ENCODE data around the gene CDC42BPB.

Gene CDC42BPB

DNA sequence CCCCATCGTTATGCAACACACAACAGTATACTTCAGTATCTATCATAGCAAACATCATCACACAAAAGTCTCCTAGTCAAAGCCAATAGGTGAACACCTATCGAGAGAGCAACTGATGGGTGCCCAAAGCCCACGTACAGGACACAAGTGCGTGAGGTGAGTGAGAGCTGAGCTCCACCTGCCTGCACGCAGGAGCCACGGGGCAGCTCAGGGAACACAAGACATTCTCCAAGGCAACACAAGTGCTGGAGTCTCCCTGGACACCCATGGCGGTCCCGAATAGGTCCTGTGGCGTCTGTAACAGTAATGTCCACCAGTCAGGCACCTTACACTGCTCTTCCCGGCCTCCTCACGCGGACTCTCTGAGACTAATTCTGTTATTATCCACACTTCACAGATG lies 44.3 kb downstream of the CDC42BPB start:
- DNase-seq = no peak

DNA sequence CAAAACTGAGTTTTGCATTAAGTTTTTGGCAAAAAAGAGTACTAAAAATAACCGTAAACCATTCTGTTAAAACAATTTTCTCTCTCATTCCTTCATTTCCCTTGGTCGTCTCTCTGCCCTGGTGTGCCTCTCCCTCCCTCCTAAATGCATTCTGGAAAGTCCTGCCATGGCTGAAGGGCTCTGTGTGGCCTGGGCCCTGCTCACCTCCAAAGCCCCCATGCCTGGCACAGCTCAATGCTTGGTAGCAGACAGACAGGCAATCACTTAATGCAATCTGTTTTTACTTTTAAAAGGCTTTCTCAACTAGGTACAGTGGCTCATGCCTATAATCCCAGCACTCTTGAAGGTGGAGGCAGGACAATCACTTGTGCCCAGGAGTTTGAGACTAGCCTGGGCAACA lies 47.8 kb downstream of the CDC42BPB start:
- no peak for DNase-seq

DNA sequence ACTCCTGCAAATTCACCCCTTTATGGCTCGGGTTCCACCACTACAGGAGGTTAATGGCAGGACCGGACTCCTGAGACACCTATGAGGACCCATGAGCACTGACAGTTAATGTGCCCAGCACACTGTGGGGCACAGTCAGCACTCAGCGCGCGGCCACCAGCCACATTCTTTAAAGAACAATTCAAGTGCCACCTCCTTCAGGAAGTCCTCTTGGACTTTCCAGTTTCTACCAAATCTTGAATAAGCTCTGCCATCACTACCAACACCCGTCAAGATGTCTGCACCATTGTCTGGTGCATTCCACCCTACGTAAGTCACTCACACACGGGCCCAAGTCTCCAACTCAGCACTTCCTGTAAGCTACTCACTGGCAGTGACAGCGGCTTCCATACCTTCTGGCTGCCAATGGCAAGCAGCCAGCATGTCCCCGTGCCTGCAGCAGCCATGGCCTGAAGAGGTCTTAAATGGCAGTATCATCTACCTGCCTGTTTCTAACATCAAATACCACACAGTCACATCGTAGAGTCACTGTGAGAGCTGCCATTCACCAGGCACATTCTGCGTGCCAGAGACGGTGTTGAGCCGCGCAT lies 48.5 kb downstream of the CDC42BPB start:
- no peak for DNase-seq

DNA sequence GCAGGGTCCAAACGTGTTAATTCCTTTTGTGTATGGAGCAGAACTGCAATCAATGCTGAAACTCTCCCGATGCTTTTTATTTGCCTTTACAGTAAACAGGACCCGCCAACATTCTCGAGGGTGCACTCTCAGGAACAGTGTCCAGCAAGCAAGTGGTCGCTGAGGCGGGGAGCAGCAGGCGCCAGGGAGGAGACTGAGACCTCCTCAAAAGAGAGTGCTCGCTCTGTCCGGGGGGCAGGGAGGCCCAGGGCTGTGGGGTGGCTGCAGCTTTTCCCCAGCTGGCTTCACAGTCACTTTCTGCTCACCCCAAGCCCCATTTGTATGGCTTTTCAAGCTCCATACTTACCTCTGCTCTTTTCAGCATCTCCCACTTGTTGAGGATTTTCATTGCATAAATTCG lies 49.2 kb downstream of the CDC42BPB start:
- DNase-seq = no peak

DNA sequence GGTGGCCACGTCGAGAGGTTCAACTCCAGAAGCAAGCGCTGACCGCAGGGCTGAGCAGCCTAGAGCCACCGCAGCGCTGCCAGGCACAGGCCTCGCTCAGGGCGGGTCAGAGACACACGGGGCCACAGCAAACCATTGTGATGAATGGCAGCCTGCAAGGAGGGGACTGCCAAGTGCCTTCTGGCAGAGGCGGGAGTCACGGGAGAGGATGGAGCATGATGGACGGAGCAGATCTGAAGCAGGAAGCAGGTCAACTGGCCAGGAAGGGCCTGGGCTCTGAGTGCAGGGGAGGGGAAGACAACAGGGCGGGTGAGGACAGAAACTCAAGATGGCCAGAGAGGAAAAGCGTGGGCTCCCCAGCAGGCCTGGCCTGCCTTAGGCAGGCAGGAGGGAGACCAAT lies 49.8 kb downstream of the CDC42BPB start:
- DNase-seq = no peak

DNA sequence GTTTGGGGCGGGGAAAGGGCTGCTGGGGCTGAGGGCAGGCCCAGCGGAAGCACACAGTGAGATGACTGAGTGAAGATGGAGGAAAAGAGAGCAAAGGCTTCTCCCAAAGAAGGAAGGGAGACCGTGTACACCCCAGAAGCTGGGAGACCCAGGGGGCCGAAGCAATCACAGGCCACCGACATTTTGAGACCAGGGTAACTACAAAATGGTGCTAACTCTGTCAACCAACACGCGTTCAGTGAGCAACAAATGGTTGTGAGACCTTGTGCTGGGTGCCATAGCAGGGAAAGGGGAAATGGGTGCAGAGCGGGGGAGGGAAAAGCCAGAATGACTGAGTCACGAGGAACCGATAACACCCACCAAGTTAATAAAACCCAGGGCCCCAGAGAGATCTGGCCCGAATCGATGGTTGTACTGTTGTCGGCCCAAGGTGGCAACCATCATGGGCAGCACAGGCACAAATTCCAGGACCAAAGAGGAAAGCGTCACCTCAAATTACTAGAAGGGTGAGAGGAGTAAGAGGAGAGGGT lies 50.3 kb downstream of the CDC42BPB start:
- DNase-seq = no peak

DNA sequence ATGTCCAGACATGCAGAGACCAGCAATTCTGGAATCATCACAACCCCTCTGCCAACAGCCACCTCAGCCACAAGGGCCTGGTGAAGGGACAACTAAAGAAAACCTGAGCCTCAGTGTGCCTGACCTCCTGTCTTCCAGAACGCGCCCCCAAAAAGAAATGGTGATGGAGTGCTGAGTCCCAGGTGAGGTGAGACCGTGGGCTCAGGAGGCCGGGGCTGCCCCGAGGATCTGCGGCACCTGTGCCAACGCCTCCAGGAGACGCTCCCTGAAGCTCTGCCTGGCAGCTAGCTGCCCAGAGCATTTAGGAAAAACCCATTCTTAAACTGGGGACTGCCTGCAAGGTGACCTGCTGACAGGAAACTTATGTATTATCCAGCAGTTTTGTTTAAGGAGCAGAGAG lies 51.2 kb downstream of the CDC42BPB start:
- DNase-seq = no peak

DNA sequence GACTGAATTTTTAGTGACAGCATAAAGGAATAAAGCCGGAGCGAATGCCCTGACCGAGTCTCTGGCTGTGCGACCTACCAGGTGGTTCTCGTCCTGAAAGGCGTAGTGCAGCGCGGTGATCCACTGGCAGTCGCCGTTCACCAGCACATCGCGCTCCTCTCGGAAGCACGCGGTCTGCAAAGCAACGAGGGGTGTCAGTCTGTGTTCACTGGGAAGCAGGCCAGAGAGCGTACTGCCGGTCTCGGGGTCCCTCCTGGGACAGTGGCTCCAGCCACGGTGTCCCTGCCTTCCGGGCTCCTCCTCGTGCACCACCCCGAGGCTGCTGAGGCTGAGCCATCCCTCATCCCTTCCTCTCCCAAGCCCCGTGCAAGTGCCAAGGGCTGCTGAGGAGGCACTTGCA lies 53.5 kb downstream of the CDC42BPB start:
- no peak for DNase-seq

DNA sequence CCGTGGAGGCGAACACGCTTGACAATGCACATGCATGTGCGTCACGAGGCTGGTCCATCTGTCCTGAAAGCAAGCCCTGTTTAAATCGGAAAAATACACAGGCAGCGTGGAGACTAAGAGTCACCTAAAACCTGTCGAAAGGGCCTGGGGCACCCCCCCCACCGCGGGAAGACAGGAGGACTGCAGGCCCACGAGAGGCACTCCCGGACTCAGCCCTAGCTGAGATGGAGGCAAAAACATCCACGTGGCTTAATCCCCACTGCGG lies 54.1 kb downstream of the CDC42BPB start:
- no peak for DNase-seq

DNA sequence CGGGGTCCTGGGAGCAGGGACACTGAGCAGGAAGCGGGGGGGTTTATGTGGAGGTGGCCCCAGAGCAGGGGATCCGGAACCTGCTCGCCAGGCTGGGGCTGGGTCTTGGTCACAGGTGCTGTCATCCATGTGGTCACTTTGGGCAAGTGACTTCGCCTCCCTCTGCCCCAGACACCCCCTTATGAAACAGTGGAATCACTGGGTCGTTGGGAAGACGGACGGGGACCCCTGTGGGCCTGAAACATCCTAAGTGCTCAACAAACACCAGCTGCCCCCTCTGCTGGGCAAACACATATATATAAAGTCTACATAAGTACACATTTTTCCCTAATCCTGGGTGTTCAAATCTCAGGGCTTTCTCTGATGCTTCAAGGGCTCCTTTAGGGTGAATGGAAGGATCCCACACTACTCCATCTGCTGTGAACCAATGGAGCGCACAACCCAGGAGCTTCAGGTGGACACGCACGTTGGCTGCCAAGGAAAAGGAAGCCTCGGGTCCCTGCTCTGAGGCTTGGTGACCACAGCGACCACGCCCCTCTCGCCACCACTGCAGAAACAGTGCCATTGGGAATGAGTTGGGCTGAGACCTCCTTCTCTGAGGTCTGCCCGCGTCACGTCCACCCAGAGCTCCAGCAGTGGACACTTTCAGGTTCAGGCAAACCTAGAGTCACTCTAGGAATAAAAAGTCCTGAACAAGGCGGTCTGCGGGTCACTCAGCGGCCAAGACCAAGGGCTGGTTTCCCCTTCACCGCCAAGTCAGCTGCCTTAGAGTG lies 54.6 kb downstream of the CDC42BPB start:
- no peak for DNase-seq

DNA sequence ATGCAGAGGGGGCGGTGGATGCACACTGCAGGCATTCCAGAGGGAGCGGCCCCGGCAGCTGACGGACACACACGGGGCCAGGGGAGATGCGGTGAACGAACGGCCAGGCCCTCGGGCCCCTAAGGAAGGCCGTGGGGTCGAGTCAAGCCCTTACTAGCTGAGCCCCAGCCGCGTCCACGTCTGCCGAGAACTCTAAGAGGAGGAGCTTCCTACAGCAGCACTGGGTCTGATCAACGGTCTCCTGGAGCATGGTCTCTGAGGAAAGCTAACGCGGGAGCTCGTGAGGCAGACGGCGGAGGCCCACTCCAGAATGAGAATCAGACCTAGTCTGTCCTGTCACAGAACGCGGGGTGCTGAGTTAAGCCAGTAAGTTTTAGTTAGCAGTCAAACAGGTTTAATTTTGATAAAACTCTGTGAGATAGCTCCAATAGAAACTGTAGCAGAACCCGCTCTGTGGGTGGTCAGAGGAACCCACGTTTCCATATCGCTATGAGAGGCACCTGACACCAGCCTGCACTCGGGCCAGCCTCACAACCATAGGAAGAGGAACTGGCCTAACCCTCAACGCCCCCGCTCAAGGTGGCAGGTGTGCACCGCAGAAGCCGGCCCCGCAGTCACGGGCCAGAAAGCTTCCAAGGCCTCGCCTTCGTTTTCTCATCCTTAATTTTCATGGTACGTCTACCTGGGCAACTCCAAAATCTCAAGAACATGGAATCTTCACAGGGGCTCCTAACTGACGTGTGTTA lies 55.5 kb downstream of the CDC42BPB start:
- no peak for DNase-seq

DNA sequence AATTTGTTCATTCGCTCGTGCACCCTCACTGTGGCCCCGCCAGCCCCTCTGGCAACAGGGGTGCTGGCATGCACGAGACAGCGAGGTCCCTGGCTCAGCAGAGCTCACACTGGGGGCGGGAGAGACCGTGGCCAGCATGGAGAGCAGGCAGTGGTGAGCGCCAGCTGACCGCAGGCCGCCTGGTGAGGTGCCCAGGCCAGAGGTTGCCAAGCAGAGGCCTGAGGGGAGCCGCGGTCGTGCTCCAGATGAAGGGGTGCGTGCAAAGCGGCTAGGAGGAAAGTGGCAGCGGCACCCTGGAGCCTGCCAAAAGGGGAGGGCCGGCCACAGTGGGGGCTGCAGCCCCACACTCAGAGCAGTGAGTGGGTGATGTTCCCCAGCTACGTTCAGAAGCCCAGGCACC lies 56.1 kb downstream of the CDC42BPB start:
- DNase-seq = no peak

DNA sequence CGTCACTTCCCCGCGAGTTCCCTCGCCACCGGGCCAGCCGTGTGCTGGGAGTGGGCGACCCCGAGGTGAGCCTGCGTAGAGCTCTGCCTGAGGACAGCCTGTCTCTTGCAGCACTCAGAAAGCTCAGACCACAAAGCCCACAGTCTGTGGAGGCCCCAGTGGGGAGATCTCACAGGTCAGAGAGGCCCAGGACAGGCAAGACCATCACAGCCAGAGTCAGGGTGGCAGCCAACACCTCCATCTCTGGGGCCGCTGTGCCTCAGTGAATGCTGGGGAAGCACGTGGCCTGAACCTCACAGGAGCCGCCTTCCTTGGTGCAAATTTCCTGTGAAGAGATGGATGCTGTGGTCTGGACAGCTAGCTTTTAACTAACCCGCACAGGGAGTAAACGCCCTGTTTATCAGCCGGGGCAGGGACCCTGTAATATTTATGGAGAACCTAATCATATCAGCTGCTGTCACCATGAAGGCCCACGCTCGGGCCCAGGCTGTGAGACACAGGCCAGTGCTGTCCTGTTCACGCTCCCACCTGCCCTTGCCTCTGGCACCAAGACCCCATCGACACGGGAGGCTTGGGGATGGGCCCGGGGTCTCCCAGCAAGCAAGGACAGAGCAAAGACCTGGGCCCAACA lies 56.9 kb downstream of the CDC42BPB start:
- no peak for DNase-seq

DNA sequence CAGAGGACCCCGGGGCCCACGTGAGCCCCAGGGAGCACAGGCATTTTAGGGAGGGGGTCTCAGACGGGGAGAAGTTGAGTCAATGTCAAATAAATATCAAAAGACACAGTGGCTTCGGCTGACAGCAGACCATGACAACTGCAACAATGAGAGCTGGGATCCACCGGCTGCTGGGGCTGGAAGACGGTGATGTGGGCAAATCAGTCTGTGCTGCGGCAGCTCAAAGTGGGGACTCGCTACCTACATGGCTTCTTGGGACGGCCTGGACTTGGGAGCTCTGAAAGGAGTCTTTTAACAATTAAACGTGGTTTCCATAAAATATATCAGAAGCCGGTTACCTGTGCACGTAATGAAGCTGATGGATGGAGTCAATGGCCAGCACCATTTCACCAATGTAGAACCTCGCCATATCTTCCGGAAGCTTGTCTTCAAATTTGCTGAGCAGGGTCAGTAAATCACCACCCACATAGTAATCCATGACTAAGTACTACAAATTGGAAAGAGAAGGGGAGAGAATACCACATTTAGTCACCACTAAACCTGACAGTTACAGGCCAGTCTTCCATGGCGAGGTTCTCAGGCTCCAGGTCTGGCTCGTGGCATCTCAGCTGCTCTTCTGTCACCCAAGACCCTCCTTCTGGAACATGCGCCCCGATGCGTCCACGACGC lies 58.0 kb downstream of the CDC42BPB start:
- no peak for DNase-seq

DNA sequence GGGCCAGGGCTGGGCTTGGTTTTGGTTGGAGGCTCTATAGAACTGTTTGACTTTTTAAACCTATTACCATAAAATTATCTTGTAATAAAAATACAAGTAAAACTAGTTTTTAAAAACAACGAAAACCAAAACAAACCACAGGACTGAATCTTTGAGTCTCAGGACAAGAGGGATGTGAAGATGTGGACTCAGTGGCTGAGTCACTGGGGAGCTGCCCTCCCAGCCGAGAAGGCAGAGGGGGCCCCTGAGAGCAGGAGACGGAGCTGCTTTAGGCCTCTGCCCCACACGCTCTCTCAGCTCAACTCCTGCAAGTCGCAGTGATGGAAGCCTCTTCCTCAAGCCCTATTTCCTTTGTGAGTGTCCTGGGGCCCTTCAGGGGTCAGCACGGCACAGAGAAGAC lies 59.0 kb downstream of the CDC42BPB start:
- DNase-seq = no peak

DNA sequence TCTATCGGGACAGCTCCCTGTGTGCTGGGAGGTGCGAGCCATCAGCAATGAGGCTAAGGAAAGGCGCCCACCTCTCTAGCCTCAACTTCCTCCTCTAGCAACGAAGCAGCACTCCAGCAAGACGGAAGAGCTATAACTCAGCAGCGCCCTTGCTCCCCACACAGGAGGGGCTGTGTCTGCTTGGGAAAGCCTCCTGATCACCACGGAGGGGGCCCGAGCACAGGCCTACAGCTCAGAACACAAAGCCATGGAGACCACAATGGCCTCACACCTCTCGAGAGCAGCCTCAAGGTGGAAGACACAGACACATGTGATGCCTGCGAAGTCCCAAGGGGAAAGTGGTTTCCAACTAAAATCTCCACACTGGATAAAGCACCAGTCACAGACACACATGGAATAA lies 60.4 kb downstream of the CDC42BPB start:
- DNase-seq = no peak

DNA sequence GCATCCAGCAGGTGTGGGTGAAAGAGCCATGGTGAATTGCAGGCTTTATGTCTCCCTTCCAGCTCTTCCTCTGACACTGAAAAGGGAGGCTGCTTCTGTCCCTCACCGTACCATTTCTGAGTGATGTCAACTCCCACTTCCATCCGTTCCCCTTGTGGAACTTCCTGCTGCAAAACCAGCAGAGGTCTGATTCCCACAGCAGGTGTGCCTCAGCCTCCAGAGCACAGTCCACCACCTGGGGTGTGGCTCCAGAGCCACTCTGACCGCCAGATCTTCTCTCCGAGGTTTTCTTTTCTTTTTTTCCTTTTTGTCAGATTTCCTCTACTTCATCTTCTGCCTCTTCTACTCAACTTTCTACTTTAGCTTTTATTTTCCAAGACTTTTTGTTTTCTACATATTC lies 62.7 kb downstream of the CDC42BPB start:
- no peak for DNase-seq

DNA sequence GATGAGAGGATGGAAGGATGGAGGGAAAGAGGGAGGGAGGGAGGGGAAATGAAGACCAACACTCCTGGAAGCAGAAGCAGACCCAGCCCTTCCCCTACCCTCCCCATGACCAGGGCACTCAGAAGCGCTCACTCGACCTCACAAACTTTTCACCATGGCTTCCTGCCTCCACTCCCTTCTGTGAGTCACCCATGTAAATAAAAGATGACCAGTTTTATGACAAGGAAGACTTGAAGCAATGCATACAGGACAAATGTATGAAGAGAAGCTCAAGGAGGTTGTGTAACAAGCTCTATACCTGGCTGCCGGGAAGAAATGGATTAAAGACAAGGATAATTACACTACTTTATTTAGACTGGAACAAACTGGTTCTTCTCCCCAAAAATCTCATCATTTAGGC lies 63.8 kb downstream of the CDC42BPB start:
- DNase-seq = no peak

DNA sequence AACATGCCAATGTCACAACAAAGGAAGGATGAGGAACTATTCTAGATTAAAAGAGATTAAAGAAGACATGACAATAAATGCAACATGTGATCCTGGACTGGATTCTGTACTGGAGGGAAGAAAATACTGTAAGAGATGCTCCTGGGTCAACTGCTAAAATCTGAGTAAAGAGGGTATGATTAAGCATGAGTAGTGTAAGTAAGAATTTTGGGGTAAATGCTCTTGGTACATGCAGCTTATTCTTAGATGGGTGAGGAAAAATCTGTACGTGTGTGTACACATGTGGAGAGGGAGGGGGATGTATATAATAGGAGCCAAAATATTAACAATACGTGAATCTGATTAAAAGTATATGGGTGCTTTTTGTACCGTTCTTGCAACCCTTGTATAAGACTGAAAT lies 66.0 kb downstream of the CDC42BPB start:
- DNase-seq = no peak

DNA sequence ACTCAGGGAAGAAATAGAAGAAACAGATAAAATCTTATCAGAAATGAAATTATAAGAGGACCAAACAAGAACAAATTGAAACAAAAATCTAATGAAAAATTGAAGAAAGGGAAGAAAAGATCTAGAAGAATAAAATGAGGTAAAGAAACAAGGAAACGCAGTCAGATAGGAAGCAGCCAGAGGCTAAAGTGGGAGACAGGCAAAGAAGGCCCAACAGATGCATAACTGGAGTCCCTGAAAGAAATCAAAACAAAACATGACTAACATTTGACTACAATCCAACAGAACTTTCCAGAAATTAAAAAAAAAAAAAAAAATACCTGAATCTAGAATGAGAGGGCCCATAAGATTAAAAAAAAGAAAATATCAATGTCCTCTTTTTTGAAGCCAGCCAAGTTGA lies 69.3 kb downstream of the CDC42BPB start:
- no peak for DNase-seq

DNA sequence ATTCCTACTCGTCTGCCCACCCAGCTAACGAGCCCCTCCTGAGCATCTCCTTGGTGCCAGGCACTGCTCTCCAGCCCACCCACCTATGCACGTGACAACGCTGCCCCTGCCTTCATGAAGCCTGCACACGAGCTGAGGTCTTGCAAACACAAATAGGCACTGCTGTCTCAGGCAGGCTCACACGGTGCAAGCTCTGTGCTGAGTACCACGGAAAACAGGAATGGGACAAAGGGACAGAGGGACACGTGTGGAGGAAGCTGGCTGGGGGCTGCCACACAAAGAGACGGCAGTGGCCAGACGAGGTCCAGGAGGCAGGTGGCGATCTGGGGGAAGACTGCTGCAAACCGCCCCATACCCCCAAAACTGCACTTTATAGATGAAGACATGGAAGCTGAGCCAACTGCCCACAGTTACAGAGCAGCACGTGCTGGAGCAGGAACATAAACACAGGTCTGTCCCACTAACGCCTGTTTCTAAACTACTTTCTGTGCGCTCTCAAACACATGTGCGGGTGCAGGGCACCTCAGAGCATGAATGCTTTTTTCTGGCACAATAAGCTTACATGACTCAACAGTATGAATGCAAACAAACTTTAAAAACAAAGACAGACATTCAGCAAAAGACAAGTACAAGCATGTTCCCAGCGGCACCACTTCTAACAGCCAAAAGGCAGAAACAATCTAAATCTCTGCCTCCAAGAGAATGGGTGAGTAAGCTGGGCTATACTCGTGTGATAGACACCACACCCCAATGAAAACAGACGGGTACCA lies 70.4 kb downstream of the CDC42BPB start:
- DNase-seq = no peak

DNA sequence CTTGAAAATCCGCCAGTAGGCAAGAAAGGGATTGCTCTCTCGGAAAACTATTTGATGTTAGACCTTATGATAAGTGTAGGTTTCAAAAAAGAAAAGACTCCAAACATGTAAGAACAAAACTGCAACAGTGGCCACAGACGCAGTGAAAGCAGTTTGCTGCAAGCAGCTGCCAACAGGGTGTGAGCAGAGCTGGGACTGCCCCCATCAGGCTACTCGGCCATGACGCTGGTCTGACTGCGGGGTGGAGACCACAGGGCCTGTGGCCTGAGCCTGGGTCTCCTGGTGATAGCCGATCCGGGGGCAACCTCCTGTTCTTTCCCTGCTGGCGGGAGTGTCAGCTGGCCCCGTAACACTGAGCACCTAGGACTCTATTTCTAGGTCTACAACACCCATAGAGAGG lies 71.7 kb downstream of the CDC42BPB start:
- DNase-seq = no peak
